ENCODE data around the gene RRM1.
"Not testable (repeated sequence)": the region's sequence is repeated elsewhere in the genome, so short reads cannot be mapped to it uniquely, and the experiment has no call there.

RRM1 gene

GRCh38 chr11:4094348-4095291 is at the start of gene RRM1:
RRM1 (plus strand) TSS chr11:4094799; CDS start chr11:4095013, 214 bp downstream.
- DNase-seq = peak; percentile 99

GRCh38 chr11:4044976-4045646 is 49.5 kb upstream of the RRM1 start:
- peak; percentile 4 for DNase-seq

- no peak for DNase-seq
Observed at GRCh38 chr11:4048340-4048739, 46.3 kb upstream of the RRM1 start.

- DNase-seq = no peak
Observed at GRCh38 chr11:4049006-4049405, 45.6 kb upstream of the RRM1 start.

GRCh38 chr11:4050138-4050537 is 44.5 kb upstream of the RRM1 start:
- DNase-seq = no peak

- not testable (repeated sequence) for DNase-seq
Observed at GRCh38 chr11:4053200-4053599, 41.4 kb upstream of the RRM1 start.

- no peak for DNase-seq
Observed at GRCh38 chr11:4054643-4055042, 40.0 kb upstream of the RRM1 start.

- no peak for DNase-seq
Observed at GRCh38 chr11:4059424-4059823, 35.2 kb upstream of the RRM1 start.

- DNase-seq = no peak
Observed at GRCh38 chr11:4060182-4060923, 34.2 kb upstream of the RRM1 start.

GRCh38 chr11:4061700-4062099 is 32.9 kb upstream of the RRM1 start:
- DNase-seq = no peak

GRCh38 chr11:4063348-4063747 is 31.3 kb upstream of the RRM1 start:
- no peak for DNase-seq

- no peak for DNase-seq
Observed at GRCh38 chr11:4064278-4064955, 30.2 kb upstream of the RRM1 start.

- DNase-seq = no peak
Observed at GRCh38 chr11:4065086-4065485, 29.5 kb upstream of the RRM1 start.

GRCh38 chr11:4065601-4066377 is 28.8 kb upstream of the RRM1 start:
- no peak for DNase-seq

GRCh38 chr11:4066910-4067309 is 27.7 kb upstream of the RRM1 start:
- no peak for DNase-seq

- DNase-seq = no peak
Observed at GRCh38 chr11:4068962-4069361, 25.6 kb upstream of the RRM1 start.

- no peak for DNase-seq
Observed at GRCh38 chr11:4071325-4071724, 23.3 kb upstream of the RRM1 start.

- DNase-seq = peak; percentile 27
Observed at GRCh38 chr11:4071914-4072313, 22.7 kb upstream of the RRM1 start.

- peak; percentile 78 for DNase-seq
Observed at GRCh38 chr11:4072668-4073285, 21.8 kb upstream of the RRM1 start.

GRCh38 chr11:4074266-4074665 is 20.3 kb upstream of the RRM1 start:
- DNase-seq = no peak

- no peak for DNase-seq
Observed at GRCh38 chr11:4076774-4077173, 17.8 kb upstream of the RRM1 start.

- DNase-seq = no peak
Observed at GRCh38 chr11:4083198-4083597, 11.4 kb upstream of the RRM1 start.

Measured in retina (tissue), 1 donor.